Activated CD8-positive, alpha-beta memory T cell treated with anti-CD3 and anti-CD28 coated beads, Interleukin-2, amount 50 U/mL, for 24 hours (primary cell): Measurements from ENCODE around the gene ZNF808.
"Not testable (repeated sequence)": the region's sequence is repeated elsewhere in the genome, so short reads cannot be mapped to it uniquely, and the experiment has no call there.

Source experiments
- DNase-seq: peaks from one replicate; pipeline ENCODE4 v3.0.0-alpha.2; 2020; ENCODE audit errors: extremely low read depth

Gene ZNF808

GRCh38 chr19:52535771-52536447 lies 8.4 kb downstream of the ZNF808 start:
- peak; percentile 82 for DNase-seq

GRCh38 chr19:52536448-52536800 lies 9.0 kb downstream of the ZNF808 start:
- DNase-seq, result no peak

GRCh38 chr19:52538815-52539214 lies 11.3 kb downstream of the ZNF808 start:
- not testable (repeated sequence) for DNase-seq

GRCh38 chr19:52541176-52541575 lies 13.7 kb downstream of the ZNF808 start:
- not testable (repeated sequence) for DNase-seq

GRCh38 chr19:52541608-52542007 lies 14.1 kb downstream of the ZNF808 start:
- no peak for DNase-seq

GRCh38 chr19:52542541-52542940 lies 15.1 kb downstream of the ZNF808 start:
- DNase-seq, result not testable (repeated sequence)

DNA sequence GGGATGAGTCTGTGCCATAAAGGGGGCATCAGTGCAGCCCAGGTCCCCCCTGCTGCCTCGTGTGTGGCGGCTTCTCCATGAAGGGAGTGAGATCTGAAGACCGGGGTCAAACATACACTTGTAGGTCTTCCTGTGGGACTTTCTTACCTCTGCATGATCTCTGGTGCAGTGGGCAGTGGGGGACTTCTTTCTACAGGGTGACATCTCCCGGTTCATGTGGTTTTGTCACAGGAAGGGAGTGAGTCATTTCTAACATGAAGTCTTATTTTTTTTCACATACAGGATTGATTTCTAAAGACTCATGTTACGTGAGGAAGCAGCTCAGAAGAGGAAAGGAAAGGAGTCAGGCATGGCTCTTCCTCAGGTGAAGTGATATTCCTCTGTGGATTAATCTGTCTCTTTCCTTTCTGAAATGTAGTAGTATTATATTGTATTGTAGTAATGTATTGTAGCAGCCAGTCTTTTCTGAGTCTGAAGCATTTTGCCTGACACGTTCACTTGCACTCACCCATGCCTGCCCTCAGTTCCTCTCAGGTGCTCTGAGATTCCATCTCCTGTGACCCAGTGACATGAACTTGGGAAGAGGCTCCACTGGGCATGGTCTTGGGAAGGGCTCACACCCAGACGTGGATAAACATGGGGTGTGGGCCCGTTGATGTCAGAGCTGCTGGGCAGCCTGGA lies 15.7 kb downstream of the ZNF808 start:
- DNase-seq, result peak; percentile 7

- DNase-seq, result no peak
Measured at GRCh38 chr19:52554216-52554971, 26.9 kb downstream of the ZNF808 start.

- DNase-seq, result no peak
Measured at GRCh38 chr19:52557231-52557995, 29.9 kb downstream of the ZNF808 start.

- not testable (repeated sequence) for DNase-seq
Measured at GRCh38 chr19:52558732-52559445, 31.4 kb downstream of the ZNF808 start.

- DNase-seq, result not testable (repeated sequence)
Measured at GRCh38 chr19:52561611-52562010, 34.1 kb downstream of the ZNF808 start.

DNA sequence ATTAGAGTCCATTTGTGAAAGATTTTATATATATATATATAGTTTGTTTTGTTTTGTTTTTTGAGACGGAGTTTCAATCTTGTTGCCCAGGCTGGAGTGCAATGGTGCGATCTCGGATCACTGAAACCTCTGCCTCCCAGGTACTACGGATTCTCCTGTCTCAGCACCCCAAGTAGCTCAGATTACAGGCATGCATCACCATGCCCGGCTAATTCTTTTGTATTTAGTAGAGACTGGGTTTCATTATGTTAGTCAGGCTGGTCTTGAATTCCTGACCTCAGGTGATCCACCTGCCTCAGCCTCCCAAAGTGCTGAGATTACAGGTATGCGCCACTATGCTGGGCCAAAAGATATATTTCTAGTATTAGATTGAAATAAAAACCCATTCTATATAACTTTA lies 38.7 kb downstream of the ZNF808 start:
- DNase-seq, result no peak

- DNase-seq, result no peak
Measured at GRCh38 chr19:52566588-52566987, 39.1 kb downstream of the ZNF808 start.

DNA sequence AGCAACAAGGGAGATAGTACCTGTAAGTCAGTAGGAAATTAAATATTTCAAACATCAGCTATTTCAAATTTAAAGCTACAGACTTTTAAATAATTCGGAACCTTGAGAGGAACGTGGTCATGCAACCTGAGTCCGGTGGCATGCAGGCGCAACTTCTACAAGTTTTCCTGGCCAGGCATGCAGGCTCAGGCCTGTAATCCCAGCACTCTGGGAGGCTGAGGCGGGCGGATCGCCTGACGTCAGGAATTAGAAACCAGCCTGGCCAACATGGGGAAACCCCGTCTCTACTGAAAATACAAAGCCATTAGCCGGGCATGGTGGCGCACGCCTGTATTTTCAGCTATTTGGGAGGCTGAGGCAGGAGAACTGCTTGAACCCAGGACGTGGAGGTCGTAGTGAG lies 40.5 kb downstream of the ZNF808 start:
- DNase-seq, result no peak

DNA sequence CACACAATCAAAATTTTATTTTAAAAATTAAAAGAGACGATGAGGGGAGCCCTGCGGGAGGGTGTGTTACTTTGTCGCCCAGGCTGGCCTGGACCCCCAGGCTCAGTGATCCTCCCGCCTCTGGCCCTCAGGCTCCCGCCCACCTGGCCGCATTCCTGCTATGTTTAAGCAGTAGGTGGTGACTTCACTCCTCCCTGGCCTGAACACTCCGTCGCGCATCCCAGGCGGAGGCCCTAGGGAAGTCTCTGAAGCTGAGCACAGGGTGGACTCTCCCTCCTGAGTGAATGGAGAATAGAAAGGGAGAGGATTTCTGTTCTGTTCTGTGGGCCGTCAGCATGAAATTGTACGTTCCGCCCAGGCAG lies 42.2 kb downstream of the ZNF808 start:
- not testable (repeated sequence) for DNase-seq

- peak; percentile 75 for DNase-seq
Measured at GRCh38 chr19:52570000-52570861, 42.8 kb downstream of the ZNF808 start, which contains the start of gene ZNF701. Gene ZNF701, plus strand, starts transcription at chr19:52570287. Its CDS starts 3,861 bp downstream, at chr19:52574148.

DNA sequence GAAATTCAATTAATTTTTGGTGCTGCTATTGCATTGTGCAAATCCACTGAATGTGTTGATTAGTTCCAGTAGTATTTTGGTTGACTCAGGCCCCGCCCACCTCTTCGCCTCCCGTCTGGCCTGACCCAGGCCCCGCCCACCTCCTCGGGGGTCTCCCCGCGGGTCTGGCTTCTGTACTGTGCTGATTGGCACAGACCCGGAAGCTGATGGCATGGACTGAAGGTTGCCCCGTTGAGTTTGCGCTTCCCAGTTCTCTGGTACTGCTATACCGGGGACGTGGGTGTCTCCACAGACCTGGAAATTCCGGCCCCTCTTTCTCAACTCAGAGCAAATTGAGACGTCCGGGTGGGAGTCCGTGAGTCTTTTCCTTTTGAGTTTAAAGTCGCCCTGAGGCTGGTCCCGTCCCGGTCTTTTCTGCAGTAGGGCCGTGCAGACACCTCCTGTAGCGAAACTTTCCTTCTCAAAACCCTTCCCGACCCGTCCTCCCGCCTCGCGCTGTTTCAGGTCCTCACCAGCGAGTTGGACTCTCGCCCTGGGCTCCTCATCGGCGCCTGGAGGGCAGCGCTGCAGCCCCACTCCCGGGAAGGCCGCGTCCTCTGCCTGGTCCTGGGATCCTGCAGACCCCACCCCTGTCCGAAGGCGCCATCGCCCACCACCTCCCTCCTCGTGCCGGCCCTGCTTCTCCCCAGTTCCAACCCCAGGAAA lies 57.4 kb downstream of the ZNF808 start:
- DNase-seq, result no peak

DNA sequence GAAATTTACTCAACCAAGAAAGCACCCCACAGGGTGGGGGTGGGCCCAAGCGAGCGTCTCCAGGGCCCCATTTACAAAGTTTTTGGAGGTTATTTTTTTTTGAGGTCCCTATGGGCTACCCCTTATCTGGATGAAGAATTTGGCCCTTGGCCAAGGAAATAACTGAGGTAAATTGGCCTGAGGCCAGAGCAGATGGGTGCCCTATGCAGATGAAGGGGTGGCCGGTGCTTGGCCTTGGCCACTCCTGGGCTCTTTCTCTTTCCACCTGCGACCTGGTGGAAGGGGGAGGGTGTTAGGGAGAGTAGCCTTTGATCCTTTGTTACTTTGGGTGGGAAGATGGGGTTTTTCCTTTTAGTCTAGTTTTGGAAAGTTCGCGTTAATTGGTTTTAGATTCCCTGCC lies 58.1 kb downstream of the ZNF808 start:
- DNase-seq, result no peak

GRCh38 chr19:52590728-52591127 lies 63.3 kb downstream of the ZNF808 start:
- no peak for DNase-seq

DNA sequence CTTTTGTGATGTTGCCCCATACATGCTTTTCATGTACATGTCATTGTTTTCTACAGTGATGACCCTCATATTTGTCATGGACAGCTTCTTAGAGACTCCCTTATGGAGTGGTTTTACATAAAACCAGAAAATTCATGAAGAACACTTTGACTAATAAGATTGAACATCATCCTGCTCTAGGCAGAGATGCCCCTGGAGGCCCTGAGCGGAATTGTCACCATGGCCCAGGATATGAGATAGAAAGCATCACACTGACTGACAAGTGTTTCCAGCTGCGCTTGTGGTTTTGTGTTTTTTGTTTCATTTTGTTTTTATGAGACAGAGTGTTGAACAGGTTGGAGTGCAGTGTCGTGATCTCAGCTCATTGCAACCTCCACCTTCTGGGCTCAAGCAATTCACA lies 64.8 kb downstream of the ZNF808 start:
- no peak for DNase-seq
